WTC11 (cell line): Measurements from ENCODE around the gene NEURL1. TPM values are rescaled to one million over a fixed set of nuclear protein-coding genes. Genes with fewer than 3 reads are reported as not detected.

Experiments used
- ATAC-seq: fragments of 200-7000 bp; cut with Tn5 transposase; 2 replicates; pipeline ENCODE4 v1.10.0; 2021; ENCODE audit warnings: mild to moderate bottlenecking, moderate library complexity
- CTCF ChIA-PET: fragments of 300-600 bp; sonication (Branson Sonifier 250); formaldehyde crosslinking; loops from one replicate; lab custom pipeline; 2021; ENCODE audit warnings: antibody characterized with exemption; lab: Charles Lee
- POLR2A ChIA-PET: fragments of 350-600 bp; sonication (Branson Sonifier 250); formaldehyde crosslinking; loops from one replicate; lab custom pipeline; 2021; ENCODE audit warnings: antibody characterized with exemption; lab: Charles Lee
- DNase-seq: peaks from one replicate; pipeline ENCODE4 v3.0.0; 2021; ENCODE audit warnings: low spot score
- H3K27ac Mint-ChIP-seq: 2 replicates; pipeline ENCODE4 v1.8.0; 2021; ENCODE audit warnings: mixed read lengths
- H3K27me3 Mint-ChIP-seq: 2 replicates; pipeline ENCODE4 v1.8.0; 2021; ENCODE audit warnings: low read depth, mild to moderate bottlenecking, moderate library complexity, mixed read lengths
- H3K36me3 Mint-ChIP-seq: 2 replicates; pipeline ENCODE4 v1.8.0; 2021; ENCODE audit warnings: mixed read lengths
- H3K4me1 Mint-ChIP-seq: 2 replicates; pipeline ENCODE4 v1.8.0; 2022; ENCODE audit warnings: mixed read lengths
- H3K4me3 Mint-ChIP-seq: 2 replicates; pipeline ENCODE4 v1.8.0; 2021; ENCODE audit warnings: mild to moderate bottlenecking, moderate library complexity, mixed read lengths
- H3K9me3 Mint-ChIP-seq: 2 replicates; pipeline ENCODE4 v1.8.0; 2021; ENCODE audit warnings: mixed read lengths
- CREM ChIP-seq: sonication (generic); formaldehyde crosslinking; IDR thresholded peaks from 2 replicates; pipeline ENCODE4 v1.8.1; 2022; ENCODE audit warnings: mild to moderate bottlenecking, missing genetic modification reagents, moderate library complexity
- E2F4 ChIP-seq: sonication (generic); formaldehyde crosslinking; IDR thresholded peaks from 2 replicates; pipeline ENCODE4 v1.8.1; 2022; ENCODE audit warnings: low read depth, mild to moderate bottlenecking, moderate library complexity, missing genetic modification reagents, borderline replicate concordance
- ELF4 ChIP-seq: sonication (generic); formaldehyde crosslinking; IDR thresholded peaks from 2 replicates; pipeline ENCODE4 v1.8.1; 2022; ENCODE audit warnings: low read depth, mild to moderate bottlenecking, moderate library complexity, missing genetic modification reagents
- ESRRA ChIP-seq: sonication (generic); formaldehyde crosslinking; IDR thresholded peaks from 2 replicates; pipeline ENCODE4 v1.8.1; 2022; ENCODE audit warnings: mild to moderate bottlenecking, missing genetic modification reagents, borderline replicate concordance
- FOXK1 ChIP-seq: sonication (generic); formaldehyde crosslinking; IDR thresholded peaks from 2 replicates; pipeline ENCODE4 v1.8.0; 2022; ENCODE audit warnings: mild to moderate bottlenecking, moderate library complexity, missing genetic modification reagents
- GRHL2 ChIP-seq: fragments of 250-450 bp; sonication (Bioruptor Pico); IDR thresholded peaks from 2 replicates; pipeline ENCODE4 v1.8.0; 2022; ENCODE audit warnings: mild to moderate bottlenecking, moderate library complexity; ENCODE audit not compliant: insufficient replicate concordance, severe bottlenecking
- JAZF1 ChIP-seq: fragments of 250-450 bp; sonication (Bioruptor Pico); IDR thresholded peaks from 2 replicates; pipeline ENCODE4 v1.9.0; 2021; ENCODE audit warnings: moderate library complexity, mild to moderate bottlenecking, inconsistent platforms
- KAT7 ChIP-seq: sonication (generic); formaldehyde crosslinking; IDR thresholded peaks from 2 replicates; pipeline ENCODE4 v1.8.1; 2023; ENCODE audit warnings: missing genetic modification reagents, mild to moderate bottlenecking, borderline replicate concordance
- NFATC4 ChIP-seq: fragments of 250-450 bp; sonication (Bioruptor Pico); IDR thresholded peaks from 2 replicates; pipeline ENCODE4 v1.9.0; 2021; ENCODE audit warnings: mild to moderate bottlenecking
- NFYB ChIP-seq: sonication (generic); formaldehyde crosslinking; conservative IDR thresholded peaks from 2 replicates; pipeline ENCODE4 v1.8.0; 2022; ENCODE audit warnings: low read depth, missing genetic modification reagents
- PREB ChIP-seq: sonication (generic); formaldehyde crosslinking; IDR thresholded peaks from 2 replicates; pipeline ENCODE4 v1.8.1; 2022; ENCODE audit warnings: mild to moderate bottlenecking, missing genetic modification reagents, moderate library complexity, borderline replicate concordance
- RELA ChIP-seq: sonication (generic); formaldehyde crosslinking; IDR thresholded peaks from 2 replicates; pipeline ENCODE4 v1.8.1; 2022; ENCODE audit warnings: missing genetic modification reagents, mild to moderate bottlenecking, borderline replicate concordance
- RORB ChIP-seq: fragments of 250-450 bp; sonication (Bioruptor Pico); IDR thresholded peaks from 2 replicates; pipeline ENCODE4 v1.9.0; 2021; ENCODE audit warnings: mild to moderate bottlenecking
- SMAD3 ChIP-seq: sonication (generic); formaldehyde crosslinking; IDR thresholded peaks from 2 replicates; pipeline ENCODE4 v1.8.0; 2022; ENCODE audit warnings: missing genetic modification reagents, mild to moderate bottlenecking, borderline replicate concordance
- SP1 ChIP-seq: sonication (generic); formaldehyde crosslinking; conservative IDR thresholded peaks from 2 replicates; pipeline ENCODE4 v1.8.1; 2022; ENCODE audit warnings: missing genetic modification reagents
- STAT6 ChIP-seq: sonication (generic); formaldehyde crosslinking; conservative IDR thresholded peaks from 2 replicates; pipeline ENCODE4 v1.8.1; 2023; ENCODE audit warnings: mild to moderate bottlenecking, low read depth, missing genetic modification reagents, moderate library complexity
- TCF7 ChIP-seq: sonication (generic); formaldehyde crosslinking; IDR thresholded peaks from 2 replicates; pipeline ENCODE4 v1.8.0; 2022; ENCODE audit warnings: mild to moderate bottlenecking, low read depth, missing genetic modification reagents, moderate library complexity
- TEAD1 ChIP-seq: sonication (generic); formaldehyde crosslinking; IDR thresholded peaks from 2 replicates; pipeline ENCODE4 v1.8.0; 2022; ENCODE audit warnings: mild to moderate bottlenecking, missing genetic modification reagents
- USF1 ChIP-seq: sonication (generic); formaldehyde crosslinking; IDR thresholded peaks from 2 replicates; pipeline ENCODE4 v1.8.0; 2022; ENCODE audit warnings: mild to moderate bottlenecking, missing genetic modification reagents
- USF2 ChIP-seq: sonication (generic); formaldehyde crosslinking; IDR thresholded peaks from 2 replicates; pipeline ENCODE4 v1.8.1; 2023; ENCODE audit warnings: mild to moderate bottlenecking, missing genetic modification reagents, moderate library complexity
- ZBTB43 ChIP-seq: sonication (generic); formaldehyde crosslinking; IDR thresholded peaks from 2 replicates; pipeline ENCODE4 v1.8.1; 2023; ENCODE audit warnings: mild to moderate bottlenecking, missing genetic modification reagents
- ZNF219 ChIP-seq: sonication (generic); formaldehyde crosslinking; IDR thresholded peaks from 2 replicates; pipeline ENCODE4 v1.8.0; 2023; ENCODE audit warnings: missing genetic modification reagents, mild to moderate bottlenecking, borderline replicate concordance
- ZNF263 ChIP-seq: sonication (generic); formaldehyde crosslinking; IDR thresholded peaks from 2 replicates; pipeline ENCODE4 v1.8.1; 2022; ENCODE audit warnings: low read depth, mild to moderate bottlenecking, moderate library complexity, missing genetic modification reagents
- ZNF416 ChIP-seq: fragments of 250-450 bp; sonication (Bioruptor Pico); IDR thresholded peaks from 2 replicates; pipeline ENCODE4 v1.9.0; 2021; ENCODE audit warnings: mild to moderate bottlenecking, inconsistent platforms
- total RNA-seq: library from RNA; stranded (reverse); gene quantifications from 3 replicates; pipeline ENCODE4 v1.2.3, GENCODE V29; 2021

NEURL1 gene
- total RNA-seq, 1 experiment from 2014 or later, result 1.2 TPM

- ATAC-seq, result no peak
- H3K36me3 Mint-ChIP-seq, result peaks cover 57% of the 10 kb centered on the region
- H3K27me3 Mint-ChIP-seq, result no peaks in the 10 kb centered on the region
- no peaks in the 10 kb centered on the region for H3K9me3 Mint-ChIP-seq
- TF ChIP-seq NFYB (CRISPR knock-in tag) (no peak), ZNF219 (CRISPR knock-in tag) (no peak), SMAD3 (CRISPR knock-in tag) (no peak), ELF4 (no peak), GRHL2 (CRISPR knock-in tag) (no peak), FOXK1 (CRISPR knock-in tag) (no peak), ZNF416 (CRISPR knock-in tag) (no peak), KAT7 (CRISPR knock-in tag) (no peak), USF1 (CRISPR knock-in tag) (no peak), E2F4 (no peak), JAZF1 (no peak), TEAD1 (no peak), ESRRA (CRISPR knock-in tag) (no peak), RELA (CRISPR knock-in tag) (no peak), TCF7 (CRISPR knock-in tag) (no peak), PREB (CRISPR knock-in tag) (no peak), RORB (CRISPR knock-in tag) (no peak), ZNF263 (CRISPR knock-in tag) (no peak)
- ChIA-PET CTCF (no interaction called here), POLR2A (no interaction called here)
- no peaks in the 10 kb centered on the region for H3K4me1 Mint-ChIP-seq
- DNase-seq, result no peak
- H3K27ac Mint-ChIP-seq, result no peak overlapping the region
- no peak overlapping the region for H3K4me3 Mint-ChIP-seq
Observed at GRCh38 chr10:103445366-103445765, 48.1 kb upstream of the NEURL1 start.

- DNase-seq (no peak), ATAC-seq (no peak)
- Mint-ChIP-seq H3K27ac (no peak overlapping the region), H3K4me3 (no peak overlapping the region), H3K4me1 (peaks cover 2% of the 10 kb centered on the region; the same call in 1 of the 2 replicates), H3K36me3 (peaks cover 53% of the 10 kb centered on the region), H3K9me3 (no peaks in the 10 kb centered on the region), H3K27me3 (no peaks in the 10 kb centered on the region)
- no peak for TF ChIP-seq SP1 (CRISPR knock-in tag)
- CTCF ChIA-PET, result no interaction called here
- POLR2A ChIA-PET, result no interaction called here
Observed at GRCh38 chr10:103445767-103446567, 47.5 kb upstream of the NEURL1 start.

- Mint-ChIP-seq H3K27me3 (no peaks in the 10 kb centered on the region), H3K9me3 (no peaks in the 10 kb centered on the region), H3K4me1 (peaks cover 7% of the 10 kb centered on the region; the same call in 1 of the 2 replicates), H3K4me3 (no peak overlapping the region), H3K36me3 (peaks cover 46% of the 10 kb centered on the region), H3K27ac (no peak overlapping the region)
- ATAC-seq (no peak), DNase-seq (no peak)
- POLR2A ChIA-PET, result no interaction called here
- TF ChIP-seq ZBTB43 (CRISPR knock-in tag) (no peak), STAT6 (CRISPR knock-in tag) (no peak), NFATC4 (CRISPR knock-in tag) (no peak), CREM (no peak), USF2 (no peak)
- CTCF ChIA-PET, result no interaction called here
Observed at GRCh38 chr10:103447187-103447586, 46.3 kb upstream of the NEURL1 start.
